Caco-2 (cell line): ENCODE data around the gene ZBTB44. TPM values are rescaled to one million over a fixed set of nuclear protein-coding genes. Genes with fewer than 3 reads are reported as not detected.
"Not testable (repeated sequence)": the region's sequence is repeated elsewhere in the genome, so short reads cannot be mapped to it uniquely, and the experiment has no call there.

ENCODE experiments used
- BruUV-seq: library from RNA; stranded (reverse); fragments of 400-500 nt; replicated peaks from 2 replicates; lab custom pipeline; 2021; lab: Mats Ljungman, UMichigan
- CTCF ChIA-PET: fragments of 300-600 bp; sonication (Branson Sonifier 250); formaldehyde crosslinking; loops from one replicate; lab custom pipeline; 2022; ENCODE audit warnings: antibody characterized with exemption; lab: Charles Lee
- POLR2A ChIA-PET: fragments of 300-600 bp; sonication (Branson Sonifier 250); formaldehyde crosslinking; loops from one replicate; lab custom pipeline; 2022; ENCODE audit warnings: antibody characterized with exemption; lab: Charles Lee
- DNase-seq, 2 experiments: peaks; one replicate each; pipeline versions ENCODE4 v3.0.0 to v3.0.0-alpha.2; 2020 to 2022
- H3K27me3 ChIP-seq: replicated peaks from 2 replicates; pipeline ENCODE4 v1.6.0; 2011; ENCODE audit warnings: low read length; ENCODE audit not compliant: control insufficient read depth, insufficient read depth
- H3K36me3 ChIP-seq: 2 replicates; pipeline ENCODE4 v1.5.1; 2011; ENCODE audit warnings: low read length; ENCODE audit not compliant: control insufficient read depth, insufficient read depth
- H3K4me1 ChIP-seq: fragments of 250-450 bp; sonication (Bioruptor Pico); 2 replicates; pipeline ENCODE4 v1.5.1; 2020; ENCODE audit warnings: mild to moderate bottlenecking
- H3K4me3 ChIP-seq: 2 replicates; pipeline ENCODE4 v1.5.1; 2011; ENCODE audit warnings: low read depth, mild to moderate bottlenecking, control low read depth, low read length
- H3K9me3 ChIP-seq: fragments of 250-450 bp; sonication (Bioruptor Pico); 2 replicates; pipeline ENCODE4 v1.5.1; 2020; ENCODE audit warnings: mild to moderate bottlenecking, moderate library complexity
- H3K27ac Mint-ChIP-seq: one replicate; pipeline ENCODE4 v1.8.0; 2022; ENCODE audit warnings: mixed read lengths; ENCODE audit not compliant: unreplicated experiment
- H3K27me3 Mint-ChIP-seq: one replicate; pipeline ENCODE4 v1.8.0; 2022; ENCODE audit warnings: mixed read lengths; ENCODE audit not compliant: insufficient read depth, unreplicated experiment
- H3K36me3 Mint-ChIP-seq: one replicate; pipeline ENCODE4 v1.8.0; 2022; ENCODE audit warnings: mild to moderate bottlenecking, mixed read lengths; ENCODE audit not compliant: insufficient read depth, unreplicated experiment
- H3K4me1 Mint-ChIP-seq: one replicate; pipeline ENCODE4 v1.8.0; 2022; ENCODE audit warnings: low read depth, mixed read lengths; ENCODE audit not compliant: unreplicated experiment
- H3K4me3 Mint-ChIP-seq: one replicate; pipeline ENCODE4 v1.8.0; 2022; ENCODE audit warnings: mild to moderate bottlenecking, moderate library complexity, mixed read lengths; ENCODE audit not compliant: unreplicated experiment
- H3K9me3 Mint-ChIP-seq: one replicate; pipeline ENCODE4 v1.8.0; 2022; ENCODE audit warnings: mixed read lengths; ENCODE audit not compliant: unreplicated experiment
- CTCF ChIP-seq, 2 experiments: fragments of 200-600 bp in 1 of 2; IDR thresholded peaks; 1 replicate in 1 of 2; 2 replicates in 1 of 2; pipeline versions ENCODE4 v1.5.1 to v1.8.0; 2011 to 2022; ENCODE audit warnings: antibody characterized with exemption in 1 of 2, control low read depth in 1 of 2, inconsistent platforms in 1 of 2, low read depth in 1 of 2, low read length in 1 of 2, mild to moderate bottlenecking in 1 of 2, moderate library complexity in 1 of 2; ENCODE audit not compliant: insufficient read depth in 1 of 2, severe bottlenecking in 1 of 2, unreplicated experiment in 1 of 2
- intact Hi-C: fragments of 100-400 bp; cut with micrococcal nuclease; formaldehyde crosslinking; loops from one replicate; pipeline ENCODE4 v1.10.0; 2022; ENCODE audit not compliant: unreplicated experiment
- total RNA-seq: library from RNA; stranded (reverse); gene quantifications from 2 replicates; pipeline ENCODE4 v1.2.3, GENCODE V29; 2022

Gene ZBTB44
- total RNA-seq, 1 experiment from 2014 or later, result 53.6 TPM

GRCh38 chr11:130246270-130246669 lies 68.4 kb downstream of the ZBTB44 start:
- H3K4me3 ChIP-seq, result no peak overlapping the region
- H3K4me3 Mint-ChIP-seq, result no peak overlapping the region
- H3K36me3 Mint-ChIP-seq, result peaks cover 13% of the 10 kb centered on the region
- no peaks in the 10 kb centered on the region for H3K9me3 ChIP-seq
- no peaks in the 10 kb centered on the region; the same call in 1 of the 2 replicates for H3K36me3 ChIP-seq
- H3K9me3 Mint-ChIP-seq, result peaks cover 8% of the 10 kb centered on the region
- ChIA-PET POLR2A (no interaction called here), CTCF (no interaction called here)
- H3K27ac Mint-ChIP-seq, result no peak overlapping the region
- H3K27me3 ChIP-seq, result no peaks in the 10 kb centered on the region
- H3K27me3 Mint-ChIP-seq, result no peaks in the 10 kb centered on the region
- DNase-seq, result no peak
- BruUV-seq, result no TSS peak
- TF ChIP-seq CTCF (IDR thresholded peaks at IDR 0.05; ENCODE audit: insufficient read depth in 1 of 2, low read depth in 1 of 2, low read length in 1 of 2, severe bottlenecking in 1 of 2, unreplicated experiment in 1 of 2), result no peak
- peaks cover 6% of the 10 kb centered on the region for H3K4me1 Mint-ChIP-seq
- H3K4me1 ChIP-seq, result no peaks in the 10 kb centered on the region
- intact Hi-C loops, result no loop called here

DNA sequence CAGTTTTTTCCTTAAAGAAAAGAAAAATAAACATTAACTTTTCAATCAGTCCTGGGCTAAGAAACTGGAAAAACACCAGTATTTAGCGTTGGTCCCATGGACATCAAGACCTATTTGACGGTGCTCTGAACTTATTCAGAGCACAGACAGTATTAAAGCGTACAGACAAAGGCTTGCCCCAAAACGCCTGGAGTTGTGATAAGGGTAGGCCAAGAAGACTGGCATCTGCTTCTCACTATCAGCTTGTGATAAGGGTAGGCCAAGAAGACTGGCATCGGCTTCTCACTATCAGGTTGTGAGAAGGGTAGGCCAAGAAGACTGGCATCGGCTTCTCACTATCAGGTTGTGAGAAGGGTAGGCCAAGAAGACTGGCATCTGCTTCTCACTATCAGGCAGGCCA lies 69.3 kb downstream of the ZBTB44 start:
- CTCF ChIA-PET, H3K4me3 Mint-ChIP-seq, H3K27me3 Mint-ChIP-seq, POLR2A ChIA-PET, DNase-seq, H3K27me3 ChIP-seq, H3K9me3 Mint-ChIP-seq, H3K27ac Mint-ChIP-seq, H3K4me3 ChIP-seq, H3K4me1 ChIP-seq, intact Hi-C loops, H3K4me1 Mint-ChIP-seq, BruUV-seq, H3K9me3 ChIP-seq, H3K36me3 ChIP-seq, H3K36me3 Mint-ChIP-seq: not testable (repeated sequence)

DNA sequence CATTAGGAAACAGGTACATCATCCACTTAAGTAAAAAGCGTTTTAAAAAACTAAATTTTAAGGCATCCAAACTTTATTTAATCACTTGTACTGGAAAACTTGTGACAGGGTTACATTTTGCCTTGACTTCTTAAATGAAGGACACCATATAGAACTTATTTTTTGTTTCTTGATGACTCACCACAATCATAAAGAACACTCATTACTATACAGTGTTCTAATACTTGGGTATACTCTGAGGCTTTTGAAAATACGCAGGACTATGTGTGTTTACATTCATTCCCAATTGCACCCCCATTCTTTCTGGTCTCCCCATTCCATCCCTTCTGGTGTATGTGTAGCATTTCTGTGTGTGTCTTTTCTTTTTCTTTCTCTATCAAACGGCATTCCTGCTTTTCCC lies 69.9 kb downstream of the ZBTB44 start:
- no peaks in the 10 kb centered on the region for H3K27me3 Mint-ChIP-seq
- no peak overlapping the region for H3K4me3 Mint-ChIP-seq
- POLR2A ChIA-PET, result no interaction called here
- no peak overlapping the region for H3K4me3 ChIP-seq
- H3K4me1 Mint-ChIP-seq, result no peaks in the 10 kb centered on the region
- no peaks in the 10 kb centered on the region for H3K36me3 ChIP-seq
- DNase-seq, result no peak
- H3K4me1 ChIP-seq, result no peaks in the 10 kb centered on the region
- no peak overlapping the region for H3K27ac Mint-ChIP-seq
- H3K27me3 ChIP-seq, result no peaks in the 10 kb centered on the region
- no peaks in the 10 kb centered on the region for H3K9me3 ChIP-seq
- peaks cover 4% of the 10 kb centered on the region for H3K36me3 Mint-ChIP-seq
- no peak for TF ChIP-seq CTCF (IDR thresholded peaks at IDR 0.05; ENCODE audit: insufficient read depth in 1 of 2, low read depth in 1 of 2, low read length in 1 of 2, severe bottlenecking in 1 of 2, unreplicated experiment in 1 of 2)
- no peaks in the 10 kb centered on the region for H3K9me3 Mint-ChIP-seq
- CTCF ChIA-PET, result no interaction called here
- intact Hi-C loops, result no loop called here
- no TSS peak for BruUV-seq

GRCh38 chr11:130243816-130244215 lies 70.9 kb downstream of the ZBTB44 start:
- intact Hi-C loops, result no loop called here
- CTCF ChIA-PET, result interaction anchor here (0.6 kb wide), 1 partner anchor 187 kb away, joined by 3 read pairs; no protein-coding TSS in a partner anchor

More at GRCh38 chr11:130243816-130244215, 70.9 kb downstream of the ZBTB44 start:
- Mint-ChIP-seq H3K27ac (no peak overlapping the region), H3K4me1 (no peaks in the 10 kb centered on the region), H3K4me3 (no peak overlapping the region), H3K36me3 (peaks cover 4% of the 10 kb centered on the region), H3K9me3 (no peaks in the 10 kb centered on the region), H3K27me3 (no peaks in the 10 kb centered on the region)
- no peak for TF ChIP-seq CTCF (IDR thresholded peaks at IDR 0.05; ENCODE audit: insufficient read depth in 1 of 2, low read depth in 1 of 2, low read length in 1 of 2, severe bottlenecking in 1 of 2, unreplicated experiment in 1 of 2)
- POLR2A ChIA-PET, result no interaction called here
- no peak for DNase-seq
- Histone ChIP-seq H3K4me1 (no peaks in the 10 kb centered on the region), H3K36me3 (no peaks in the 10 kb centered on the region), H3K27me3 (no peaks in the 10 kb centered on the region), H3K4me3 (no peak overlapping the region), H3K9me3 (no peaks in the 10 kb centered on the region)
- BruUV-seq, result no TSS peak
